ENCODE results near the gene AQP5. TPM values are rescaled to one million over a fixed set of nuclear protein-coding genes. Genes with fewer than 3 reads are reported as not detected.
A peak's percentile ranks its signal among the peaks of the same experiment; 100 is the strongest.

AQP5 gene
- total RNA-seq, 1 donor from 2014 or later: 0.34 TPM

GRCh38 chr12:49950273-49951251, 11.1 kb upstream of the AQP5 start, which contains the start of gene AQP2:
Gene AQP2, plus strand, starts transcription at chr12:49950737. Its CDS starts 94 bp downstream, at chr12:49950831.
- no peak for DNase-seq (ENCODE audit: low spot score)

GRCh38 chr12:49951411-49952240, 10.0 kb upstream of the AQP5 start:
- no peak for DNase-seq (ENCODE audit: low spot score)

GRCh38 chr12:49952391-49953055, 9.1 kb upstream of the AQP5 start:
- no peak for DNase-seq (ENCODE audit: low spot score)

- no peak for DNase-seq (ENCODE audit: low spot score)
Observed at GRCh38 chr12:49953151-49953550, 8.5 kb upstream of the AQP5 start.

GRCh38 chr12:49953961-49954846, 7.5 kb upstream of the AQP5 start:
- no peak for DNase-seq (ENCODE audit: low spot score)

GRCh38 chr12:49954863-49955830, 6.5 kb upstream of the AQP5 start:
- DNase-seq (ENCODE audit: low spot score): no peak

GRCh38 chr12:49955899-49956662, 5.6 kb upstream of the AQP5 start:
- DNase-seq (ENCODE audit: low spot score): no peak

GRCh38 chr12:49956663-49957569, 4.8 kb upstream of the AQP5 start:
- DNase-seq (ENCODE audit: low spot score): no peak

- DNase-seq (ENCODE audit: low spot score): no peak
Observed at GRCh38 chr12:49957570-49957967, 4.1 kb upstream of the AQP5 start.

GRCh38 chr12:49959685-49960473, 1.8 kb upstream of the AQP5 start:
- no peak for DNase-seq (ENCODE audit: low spot score)

- no peak for DNase-seq (ENCODE audit: low spot score)
Observed at GRCh38 chr12:49960474-49961110, 1.1 kb upstream of the AQP5 start.

- DNase-seq (ENCODE audit: low spot score): no peak
Observed at GRCh38 chr12:49961993-49962764, 507 bp downstream of the AQP5 start.

GRCh38 chr12:49962861-49963765, 1.4 kb downstream of the AQP5 start:
- DNase-seq (ENCODE audit: low spot score): peak; percentile 87

GRCh38 chr12:49963976-49964815, 2.5 kb downstream of the AQP5 start:
- no peak for DNase-seq (ENCODE audit: low spot score)

Data from ureter (tissue), 1 donor.